ENCODE data around the gene COPZ1. TPM values are rescaled to one million over a fixed set of nuclear protein-coding genes. Genes with fewer than 3 reads are reported as not detected.

The COPZ1 gene
- total and polyA plus RNA-seq, 2 donors (not counting 3 experiments of a cell fraction or from before 2014, with no cell fraction given): 143 to 174 TPM

GRCh38 chr12:54390176-54390667 is 65.3 kb downstream of the COPZ1 start:
- DNase-seq (ENCODE audit: low read depth, low spot score) (no peak), FAIRE-seq (no peak)
- dilution Hi-C loops (cut with MboI; ENCODE audit: extremely low pct_ligation_motif_present, low sequenced_read_pairs) (no loop called here), intact Hi-C loops (cut with micrococcal nuclease) (no loop called here)
- no peak overlapping the region for H3K4me3 ChIP-seq (replicated peaks in 1 of 3; ENCODE audit: insufficient read depth in 1 of 3, low read depth in 1 of 3, low read length in 3 of 3)
- no peaks in the 10 kb centered on the region for H3K9me1 ChIP-seq (replicated peaks; ENCODE audit: control insufficient read depth, extremely low read depth, insufficient read depth, low read length)
- no peaks in the 10 kb centered on the region for H3K79me2 ChIP-seq (ENCODE audit: control insufficient read depth, insufficient read depth, low read length)
- H3K4me1 ChIP-seq (ENCODE audit: control insufficient read depth, extremely low read depth, insufficient read depth, low read length): no peaks in the 10 kb centered on the region
- POLR2A ChIA-PET: no interaction called here
- H4K20me1 ChIP-seq (replicated peaks; ENCODE audit: control insufficient read depth, extremely low read depth, insufficient read depth, low read length): no peaks in the 10 kb centered on the region
- CTCF ChIA-PET: interaction anchor here (0.8 to 3.0 kb wide), 2 partner anchors 10 to 11 kb away, joined by 3 to 13 read pairs; no protein-coding TSS in a partner anchor
- H3K9me3 ChIP-seq (replicated peaks; ENCODE audit: control insufficient read depth, insufficient read depth, low read length): no peaks in the 10 kb centered on the region
- H3K36me3 ChIP-seq (ENCODE audit: control insufficient read depth in 2 of 2, extremely low read depth in 1 of 2, insufficient read depth in 2 of 2, low read length in 2 of 2): peaks cover 13 to 17% of the 10 kb centered on the region in 2 experiments
- no peaks in the 10 kb centered on the region for H3K27me3 ChIP-seq (ENCODE audit: control insufficient read depth in 2 of 2, insufficient read depth in 2 of 2, low read length in 2 of 2)
- no peak overlapping the region for H3K9ac ChIP-seq (replicated peaks; ENCODE audit: extremely low read depth, insufficient read depth, low read length)
- H3K4me2 ChIP-seq (ENCODE audit: insufficient read depth, low read length): no peak overlapping the region
- no peak overlapping the region for H3K27ac ChIP-seq (ENCODE audit: insufficient read depth, low read depth, low read length)
- TF ChIP-seq POLR2A (IDR thresholded peaks at IDR 0.05; ENCODE audit: low read depth, low read length): no peak
- TF ChIP-seq GATA2 (IDR thresholded peaks at IDR 0.05; ENCODE audit: insufficient read depth, insufficient read length, low read depth, low read length): no peak
- no peak for TF ChIP-seq CTCF (IDR thresholded peaks at IDR 0.05; ENCODE audit: extremely low read depth in 1 of 2, insufficient read depth in 1 of 2, low read depth in 1 of 2, low read length in 2 of 2)
- no peak for TF ChIP-seq JUN (IDR thresholded peaks at IDR 0.05; ENCODE audit: borderline replicate concordance, insufficient read depth, insufficient read length, low read depth)
- TF ChIP-seq MAX (IDR thresholded peaks at IDR 0.05; ENCODE audit: insufficient read depth, insufficient read length): no peak
- no peak for TF ChIP-seq FOS (IDR thresholded peaks at IDR 0.05; ENCODE audit: borderline replicate concordance, insufficient read depth, low read length)
- TF ChIP-seq POLR2AphosphoS5 (IDR thresholded peaks at IDR 0.05; ENCODE audit: insufficient read depth, low read depth, low read length): no peak
- TF ChIP-seq MYC (IDR thresholded peaks at IDR 0.05; ENCODE audit: low read depth, low read length): no peak
- TF ChIP-seq EZH2 (IDR thresholded peaks at IDR 0.05; ENCODE audit: borderline replicate concordance, low read depth, low read length, severe bottlenecking): no peak
- no TSS peak for BruUV-seq (replicated peaks)
- H2AFZ ChIP-seq (ENCODE audit: low read depth, low read length): no peak overlapping the region

Measured in endothelial cell of umbilical vein (primary cell).